Mammary epithelial cell (primary cell): Measurements from ENCODE around the gene AKR7A3.

Source experiments
- CTCF ChIP-seq, 2 donors: IDR thresholded peaks in 1 of 2; conservative IDR thresholded peaks in 1 of 2; 2 replicates each; pipeline ENCODE4 v1.5.1; 2011 to 2012; ENCODE audit warnings: inconsistent platforms in 2 of 2, low read length in 2 of 2, mild to moderate bottlenecking in 2 of 2, control low read depth in 1 of 2, low read depth in 1 of 2; ENCODE audit not compliant: insufficient read depth in 1 of 2; ENCODE audit errors: extremely low read depth in 1 of 2
- EZH2 ChIP-seq: IDR thresholded peaks from 2 replicates; pipeline ENCODE4 v1.6.1; 2012; ENCODE audit warnings: low read length, inconsistent platforms, borderline replicate concordance

DNA sequence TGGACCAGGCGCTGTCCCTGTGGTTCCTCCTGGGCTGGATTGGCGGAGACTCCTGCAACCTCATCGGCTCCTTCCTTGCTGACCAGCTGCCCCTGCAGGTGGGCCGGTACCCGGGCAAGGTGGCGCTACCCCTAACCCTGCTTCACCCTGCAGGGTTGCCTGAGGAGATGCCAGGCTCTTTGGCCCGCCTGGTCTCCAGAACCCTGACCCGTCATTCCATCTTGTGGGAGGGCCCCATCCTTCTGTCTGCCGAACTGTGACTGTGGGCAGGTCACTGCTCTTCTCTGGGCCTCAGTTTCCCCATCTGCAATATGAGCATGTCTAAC is 36.1 kb upstream of the AKR7A3 start:
- no peak for TF ChIP-seq CTCF (conservative IDR thresholded peaks at IDR 0.05 in 1 of 2, IDR thresholded peaks at IDR 0.05 in 1 of 2; ENCODE audit: extremely low read depth in 1 of 2, insufficient read depth in 1 of 2, low read depth in 1 of 2, low read length in 2 of 2)
- no peak for TF ChIP-seq EZH2
